HAP-1 (cell line): ENCODE measurements around the gene WWOX.

Experiments
- DNase-seq, 2 experiments: peaks; one replicate each; pipeline ENCODE4 v3.0.0-alpha.2; 2016 to 2020; ENCODE audit warnings: low spot score in 2 of 2
- H3K27me3 ChIP-seq: fragments of 250-450 bp; sonication (Bioruptor Pico); 2 replicates; pipeline ENCODE4 v1.5.1; 2020; ENCODE audit warnings: low read depth, mild to moderate bottlenecking, moderate library complexity
- H3K36me3 ChIP-seq: fragments of 250-450 bp; sonication (Bioruptor Pico); replicated peaks from 2 replicates; pipeline ENCODE4 v1.5.1; 2020; ENCODE audit warnings: mild to moderate bottlenecking
- H3K4me1 ChIP-seq: fragments of 250-450 bp; sonication (Bioruptor Pico); 2 replicates; pipeline ENCODE4 v1.5.1; 2020; ENCODE audit warnings: mild to moderate bottlenecking
- H3K4me3 ChIP-seq: fragments of 250-450 bp; sonication (Bioruptor Pico); 2 replicates; pipeline ENCODE4 v1.5.1; 2020; ENCODE audit warnings: mild to moderate bottlenecking, moderate library complexity
- H3K9me3 ChIP-seq: fragments of 250-450 bp; sonication (Bioruptor Pico); 2 replicates; pipeline ENCODE4 v1.5.1; 2020; ENCODE audit warnings: mild to moderate bottlenecking, moderate library complexity
- in situ Hi-C: fragments of 300-500 bp; cut with MboI; formaldehyde crosslinking; loops from 3 replicates; pipeline ENCODE4 v1.14.3; 2020; ENCODE audit warnings: low sequenced_read_pairs, inconsistent platforms, mixed read lengths

WWOX gene

DNA sequence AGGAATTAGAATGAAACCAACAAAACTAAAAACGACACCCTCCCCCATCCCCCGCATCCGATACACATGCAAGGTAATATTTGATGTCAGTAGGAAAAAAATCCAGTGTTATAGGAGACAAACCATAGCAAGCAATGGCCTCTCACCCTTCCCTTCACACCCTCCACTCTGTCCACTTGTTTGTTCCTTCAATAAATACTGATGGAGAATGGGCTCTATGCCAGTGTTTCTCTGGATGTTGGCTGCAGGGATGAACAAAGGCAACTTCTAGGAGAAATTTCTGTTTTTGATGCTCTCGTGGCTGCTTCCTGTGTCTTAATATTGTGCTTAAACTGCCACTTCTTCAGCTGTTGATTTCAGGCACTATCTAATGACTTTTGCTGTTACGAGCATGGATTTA lies 98.8 kb downstream of the WWOX start:
- Histone ChIP-seq H3K9me3 (no peaks in the 10 kb centered on the region), H3K36me3 (no peaks in the 10 kb centered on the region), H3K4me1 (peaks cover 5% of the 10 kb centered on the region; the same call in 1 of the 2 replicates), H3K4me3 (no peak overlapping the region), H3K27me3 (no peaks in the 10 kb centered on the region)
- in situ Hi-C loops, result no loop called here
- no peak for DNase-seq

DNA sequence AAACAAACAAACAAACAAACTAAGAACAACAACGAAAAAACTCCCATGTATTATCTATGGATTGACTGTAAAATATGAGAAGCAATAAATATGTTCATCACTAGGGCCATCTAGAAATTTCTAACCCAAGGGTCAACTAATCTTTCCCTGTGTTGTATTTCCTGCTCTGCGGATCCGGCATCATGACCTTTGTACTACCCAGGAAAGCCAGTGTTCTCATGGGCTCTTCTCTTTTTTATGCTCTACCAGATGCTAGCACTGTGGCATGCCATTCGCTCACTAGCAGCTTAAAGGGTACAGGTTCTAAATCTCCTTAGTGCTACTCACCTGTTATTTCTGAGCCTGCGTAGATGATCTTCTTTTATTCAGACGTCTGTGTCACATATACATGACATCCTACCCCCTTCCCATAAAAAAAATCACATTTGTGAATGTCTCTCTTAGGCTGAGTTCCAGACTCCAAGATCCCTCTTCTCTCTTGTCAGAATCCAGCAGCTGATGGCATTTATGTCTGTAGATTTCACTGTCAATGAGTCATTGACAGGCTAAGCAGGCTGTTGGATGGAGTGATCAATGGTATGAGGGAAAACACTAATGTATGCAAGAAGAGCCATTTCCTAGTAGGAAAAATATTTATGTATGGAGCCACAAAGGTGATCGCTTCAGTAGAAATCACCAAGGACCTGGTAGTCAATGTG lies 100.0 kb downstream of the WWOX start:
- Histone ChIP-seq H3K27me3 (no peaks in the 10 kb centered on the region), H3K4me3 (no peak overlapping the region), H3K4me1 (peaks cover 5% of the 10 kb centered on the region; the same call in 1 of the 2 replicates), H3K36me3 (no peaks in the 10 kb centered on the region), H3K9me3 (no peaks in the 10 kb centered on the region)
- no peak for DNase-seq
- in situ Hi-C loops, result no loop called here

DNA sequence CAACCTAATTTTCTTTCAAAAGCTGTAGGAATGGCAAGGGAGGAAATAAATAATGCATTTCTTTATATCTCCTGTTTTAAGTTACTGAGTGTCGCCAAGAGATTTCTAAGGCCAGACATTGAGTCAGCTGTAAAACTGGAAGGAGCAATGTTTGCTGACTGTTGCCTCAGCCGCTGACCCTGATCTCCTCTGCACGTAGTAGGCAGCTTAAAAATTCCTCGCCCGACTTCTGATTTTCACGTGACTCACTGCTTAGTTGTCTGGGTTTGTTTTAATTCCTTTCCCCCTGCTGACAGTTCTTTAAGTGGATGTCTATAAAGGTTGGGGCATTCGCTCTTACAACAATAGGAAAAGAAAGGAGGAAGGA lies 100.6 kb downstream of the WWOX start:
- Histone ChIP-seq H3K4me3 (no peak overlapping the region), H3K27me3 (no peaks in the 10 kb centered on the region), H3K9me3 (no peaks in the 10 kb centered on the region), H3K36me3 (no peaks in the 10 kb centered on the region), H3K4me1 (peaks cover 5% of the 10 kb centered on the region; the same call in 1 of the 2 replicates)
- no peak for DNase-seq
- in situ Hi-C loops, result no loop called here

DNA sequence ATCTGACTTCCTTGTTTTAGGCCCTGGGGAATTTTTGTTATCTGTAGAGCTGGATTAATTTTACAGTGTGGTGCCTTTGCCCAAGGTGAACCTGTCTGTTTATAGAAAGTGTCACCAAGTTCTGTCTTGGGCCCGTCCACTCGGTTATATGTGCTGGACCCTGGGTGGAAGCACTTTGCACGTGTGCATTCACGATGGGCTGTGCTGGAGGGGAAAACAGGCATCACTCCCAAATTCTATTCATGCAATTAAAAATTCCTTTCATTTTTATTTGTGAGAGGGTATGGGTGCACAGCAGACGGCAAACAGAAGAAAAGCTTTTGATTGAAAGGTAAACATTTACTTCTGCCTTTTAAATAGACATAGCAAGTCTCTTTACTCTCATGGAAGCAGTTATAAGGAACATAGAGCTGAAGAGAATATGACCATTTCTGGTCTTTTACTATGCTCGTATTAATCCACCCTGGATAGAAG lies 101.2 kb downstream of the WWOX start:
- no peak overlapping the region for H3K4me3 ChIP-seq
- H3K27me3 ChIP-seq, result no peaks in the 10 kb centered on the region
- no peak for DNase-seq
- in situ Hi-C loops, result no loop called here
- H3K4me1 ChIP-seq, result peaks cover 5% of the 10 kb centered on the region; the same call in 1 of the 2 replicates
- H3K9me3 ChIP-seq, result no peaks in the 10 kb centered on the region
- H3K36me3 ChIP-seq, result no peaks in the 10 kb centered on the region

DNA sequence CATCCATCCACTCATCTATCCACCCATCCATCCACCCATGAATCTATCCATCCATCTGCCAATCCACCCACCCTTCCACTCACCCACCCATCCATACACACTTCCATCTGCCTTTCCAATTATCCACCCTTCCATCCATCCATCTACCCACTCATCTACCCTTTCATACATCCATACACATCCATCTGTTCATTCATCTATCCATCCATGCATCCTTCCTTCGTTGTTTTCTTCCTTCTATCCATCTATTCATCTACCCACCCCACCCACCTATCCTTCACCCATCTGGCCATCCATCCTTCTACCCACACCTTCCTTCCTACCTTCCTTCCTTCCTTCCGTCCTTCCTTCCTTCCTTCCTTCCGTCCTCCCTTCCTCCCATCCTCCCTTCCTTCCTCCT lies 106.1 kb downstream of the WWOX start:
- no peaks in the 10 kb centered on the region for H3K4me1 ChIP-seq
- DNase-seq, result no peak
- no peaks in the 10 kb centered on the region for H3K36me3 ChIP-seq
- H3K27me3 ChIP-seq, result no peaks in the 10 kb centered on the region
- in situ Hi-C loops, result no loop called here
- H3K9me3 ChIP-seq, result no peaks in the 10 kb centered on the region
- H3K4me3 ChIP-seq, result no peak overlapping the region

DNA sequence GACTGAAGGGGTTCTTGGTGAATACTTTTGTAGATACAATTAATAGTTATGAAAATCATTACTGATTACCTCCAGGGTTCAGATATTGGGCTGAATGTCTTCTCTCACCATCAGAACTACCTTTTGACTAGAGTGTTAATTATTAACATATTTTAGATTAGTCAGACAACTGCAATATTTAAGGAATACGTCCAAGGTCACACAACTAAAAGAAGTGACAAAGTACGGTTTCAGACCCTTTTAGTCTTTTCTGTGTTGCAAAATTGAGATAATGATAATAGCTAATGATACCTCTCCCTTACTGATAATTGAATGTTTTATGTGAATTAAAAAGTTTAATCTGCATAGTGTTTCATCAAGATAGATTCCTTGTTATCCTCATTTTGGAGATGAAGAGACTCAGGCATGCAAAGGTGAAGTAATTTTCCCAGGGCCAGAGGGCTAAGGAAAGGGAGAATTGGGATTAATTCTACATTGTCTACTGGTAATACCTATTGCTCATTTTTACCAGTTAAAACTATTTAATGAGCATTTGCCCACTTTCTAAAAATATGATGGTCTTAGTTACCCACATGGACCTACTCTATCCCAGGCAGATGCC lies 107.3 kb downstream of the WWOX start:
- Histone ChIP-seq H3K9me3 (no peaks in the 10 kb centered on the region), H3K36me3 (no peaks in the 10 kb centered on the region), H3K4me1 (no peaks in the 10 kb centered on the region), H3K27me3 (no peaks in the 10 kb centered on the region), H3K4me3 (no peak overlapping the region)
- DNase-seq, result no peak
- in situ Hi-C loops, result no loop called here

DNA sequence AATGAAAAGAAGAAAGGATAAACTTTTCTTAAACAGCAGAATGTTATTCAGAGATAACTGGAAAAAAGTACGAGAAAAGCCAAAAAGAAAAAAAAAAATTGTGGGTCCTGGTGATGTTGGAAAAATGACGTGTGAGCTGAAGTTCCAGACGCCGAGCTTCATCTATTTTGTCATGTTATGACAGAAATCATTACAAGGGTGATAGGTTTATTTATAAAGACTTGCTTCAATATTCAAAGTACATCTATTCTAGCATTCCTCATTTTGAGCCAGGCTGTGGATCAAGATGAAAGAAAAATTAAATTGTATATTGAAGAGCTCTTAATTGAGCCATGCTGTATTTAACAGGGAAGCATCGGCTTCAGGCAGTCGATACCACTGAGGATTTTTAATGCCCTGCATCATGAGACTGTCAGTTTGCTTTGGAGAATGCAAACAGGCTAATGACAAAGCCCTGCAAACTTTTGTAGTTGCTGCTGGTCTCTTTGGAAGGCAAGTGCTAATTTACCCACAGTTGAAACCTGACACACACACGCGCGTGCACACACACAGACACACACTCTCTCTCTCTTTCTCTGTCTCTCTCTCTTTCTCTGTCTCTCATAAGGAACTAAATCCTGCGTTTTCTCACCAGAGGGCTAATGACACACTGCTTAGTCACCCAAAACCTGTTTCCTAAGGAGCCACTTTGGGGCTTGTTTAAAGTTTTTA lies 110.7 kb downstream of the WWOX start:
- H3K9me3 ChIP-seq, result no peaks in the 10 kb centered on the region
- H3K27me3 ChIP-seq, result no peaks in the 10 kb centered on the region
- in situ Hi-C loops, result no loop called here
- no peaks in the 10 kb centered on the region for H3K4me1 ChIP-seq
- H3K36me3 ChIP-seq, result no peaks in the 10 kb centered on the region
- no peak for DNase-seq
- no peak overlapping the region for H3K4me3 ChIP-seq

DNA sequence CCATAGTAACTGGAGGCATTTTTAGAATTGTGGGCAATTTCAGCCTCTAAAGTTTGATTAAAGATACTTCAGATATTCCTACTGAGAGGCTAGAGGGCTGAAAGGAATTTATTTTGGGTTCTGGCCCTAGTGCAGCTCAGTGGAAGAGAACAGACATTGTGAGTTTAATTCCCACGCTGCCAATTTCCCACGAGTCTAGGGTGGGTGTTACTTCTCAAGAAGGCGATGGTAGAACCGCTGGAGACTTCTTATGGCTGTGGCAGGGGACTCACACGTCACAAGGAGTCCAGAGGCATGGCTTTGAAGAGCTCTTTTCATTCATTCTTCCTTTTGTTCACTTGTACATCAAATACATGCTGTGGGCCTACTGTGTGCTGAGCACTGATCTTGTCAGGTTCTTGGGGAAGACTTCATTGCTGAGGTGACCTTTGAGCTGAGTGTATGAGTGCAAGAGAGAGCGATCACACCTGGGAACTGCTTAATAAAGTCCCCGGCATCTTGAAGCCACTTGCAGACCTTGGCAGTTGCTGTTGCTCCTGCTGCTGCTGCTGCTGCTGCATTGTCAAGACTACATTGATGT lies 111.7 kb downstream of the WWOX start:
- no peak overlapping the region for H3K4me3 ChIP-seq

DNA sequence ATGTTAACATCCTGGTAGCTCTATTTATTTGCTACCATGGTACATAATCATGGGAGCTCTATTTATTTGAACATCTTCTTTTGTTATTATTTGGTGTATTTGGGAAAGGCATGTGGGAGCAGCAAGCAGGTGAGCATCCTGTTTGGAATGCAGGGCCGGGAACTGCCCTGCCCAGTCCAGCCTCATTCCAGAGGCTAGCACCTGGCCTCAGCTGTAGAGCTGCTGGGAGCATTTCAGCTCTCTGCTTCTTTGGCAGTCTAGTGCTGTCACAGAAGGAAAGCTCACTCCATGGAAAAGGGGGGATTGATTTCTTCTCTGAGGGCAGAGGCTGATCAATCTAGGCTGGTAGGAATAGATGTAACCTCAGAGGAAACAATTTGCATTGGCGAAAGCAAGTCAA lies 112.5 kb downstream of the WWOX start:
- Histone ChIP-seq H3K9me3 (no peaks in the 10 kb centered on the region), H3K4me1 (no peaks in the 10 kb centered on the region), H3K27me3 (no peaks in the 10 kb centered on the region), H3K4me3 (no peak overlapping the region), H3K36me3 (no peaks in the 10 kb centered on the region)
- DNase-seq, result no peak
- in situ Hi-C loops, result no loop called here

More for the DNA sequence above, 111.7 kb downstream of the WWOX start:
- DNase-seq, result no peak
- Histone ChIP-seq H3K9me3 (no peaks in the 10 kb centered on the region), H3K27me3 (no peaks in the 10 kb centered on the region), H3K36me3 (no peaks in the 10 kb centered on the region), H3K4me1 (no peaks in the 10 kb centered on the region)
- in situ Hi-C loops, result no loop called here

DNA sequence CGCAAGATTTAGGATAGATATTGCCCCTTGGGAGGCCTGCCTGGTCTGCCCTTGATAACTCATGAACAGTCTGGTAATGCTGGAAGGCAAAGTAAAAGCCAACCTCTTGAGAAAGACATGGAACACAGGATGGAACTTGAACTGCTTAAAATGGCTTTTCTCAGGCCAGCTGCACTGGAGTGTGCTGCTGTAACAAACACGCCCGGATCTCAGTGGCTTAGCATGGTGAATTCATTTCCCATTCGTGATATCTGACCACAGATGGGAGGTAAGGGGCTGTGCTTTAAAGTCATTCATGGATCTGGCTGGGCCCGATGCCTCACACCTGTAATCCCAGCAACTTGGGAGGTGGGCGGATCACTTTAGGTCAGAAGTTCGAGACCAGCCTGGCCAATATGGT lies 113.2 kb downstream of the WWOX start:
- in situ Hi-C loops, result no loop called here
- H3K36me3 ChIP-seq, result no peaks in the 10 kb centered on the region
- no peak overlapping the region for H3K4me3 ChIP-seq
- no peaks in the 10 kb centered on the region for H3K4me1 ChIP-seq
- DNase-seq, result no peak
- no peaks in the 10 kb centered on the region for H3K27me3 ChIP-seq
- no peaks in the 10 kb centered on the region for H3K9me3 ChIP-seq

DNA sequence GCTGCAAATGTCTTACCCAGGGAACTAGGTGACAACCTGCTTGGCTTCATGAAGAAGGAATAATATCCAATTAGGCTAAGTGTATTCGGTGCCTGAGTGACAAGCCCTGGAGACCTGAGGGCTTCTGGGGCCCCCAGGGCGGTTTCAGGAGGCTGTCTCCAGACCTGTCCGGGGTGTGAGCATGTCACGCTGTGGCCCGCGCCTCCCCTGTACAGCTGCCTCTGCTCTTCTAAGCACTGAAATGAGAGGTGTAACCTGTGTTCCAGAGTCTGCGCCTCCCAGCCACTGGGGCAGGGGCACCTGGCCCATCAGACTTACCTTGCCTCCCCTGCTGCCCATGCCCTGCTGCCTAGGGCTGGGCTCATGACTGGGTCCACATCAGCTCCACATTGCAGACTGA lies 114.3 kb downstream of the WWOX start:
- in situ Hi-C loops, result no loop called here
- H3K4me1 ChIP-seq, result no peaks in the 10 kb centered on the region
- no peaks in the 10 kb centered on the region for H3K9me3 ChIP-seq
- no peaks in the 10 kb centered on the region for H3K27me3 ChIP-seq
- DNase-seq, result no peak
- no peak overlapping the region for H3K4me3 ChIP-seq
- no peaks in the 10 kb centered on the region for H3K36me3 ChIP-seq

DNA sequence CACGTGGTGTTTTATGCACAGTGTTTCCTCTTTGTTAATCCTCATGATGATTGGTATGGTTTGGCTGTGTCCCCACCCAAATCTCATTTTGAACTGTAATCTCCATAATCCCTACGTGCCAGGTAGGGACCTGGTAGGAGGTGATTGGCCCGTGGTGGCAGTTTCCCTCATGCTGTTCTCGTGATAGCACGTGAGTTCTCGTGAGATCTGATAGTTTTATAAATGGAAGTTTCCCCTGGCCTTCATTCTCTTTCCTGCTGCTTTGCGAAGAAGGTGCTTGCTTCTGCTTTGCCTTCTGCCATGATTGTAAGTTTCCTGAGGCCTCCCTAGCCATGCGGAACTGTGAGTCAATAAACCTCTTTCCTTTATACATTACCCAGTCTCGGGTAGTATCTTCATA lies 115.8 kb downstream of the WWOX start:
- Histone ChIP-seq H3K9me3 (no peaks in the 10 kb centered on the region), H3K4me1 (no peaks in the 10 kb centered on the region), H3K4me3 (no peak overlapping the region), H3K27me3 (no peaks in the 10 kb centered on the region), H3K36me3 (no peaks in the 10 kb centered on the region)
- in situ Hi-C loops, result no loop called here
- no peak for DNase-seq

DNA sequence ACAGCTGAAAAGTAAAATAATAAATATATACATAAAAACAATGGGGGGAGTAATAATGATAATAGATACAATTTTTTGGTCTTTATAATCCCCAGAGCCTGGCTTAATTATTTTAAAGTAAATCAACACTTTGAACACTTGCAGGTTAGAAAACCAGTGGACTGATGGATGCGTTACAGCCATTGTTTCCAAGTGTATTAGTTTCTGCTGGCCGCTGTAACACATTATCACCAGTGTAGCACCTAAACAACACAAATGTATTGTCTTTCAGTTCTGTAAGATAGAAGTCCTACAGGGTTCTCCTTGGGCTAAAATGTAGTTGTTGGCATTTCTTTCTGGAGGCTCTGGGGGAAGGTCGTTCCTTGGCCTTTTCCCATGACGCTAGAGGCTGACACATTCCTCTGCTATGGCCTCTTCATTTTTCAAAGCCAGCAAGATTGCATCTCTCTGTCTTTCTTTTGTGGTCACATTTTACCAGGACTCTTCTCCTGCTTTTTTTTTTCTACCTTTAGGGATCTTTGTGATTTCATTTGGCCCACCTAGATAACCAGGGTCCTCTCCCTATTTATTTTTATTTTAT lies 116.8 kb downstream of the WWOX start:
- Histone ChIP-seq H3K36me3 (no peaks in the 10 kb centered on the region), H3K27me3 (no peaks in the 10 kb centered on the region), H3K9me3 (no peaks in the 10 kb centered on the region), H3K4me3 (no peak overlapping the region), H3K4me1 (no peaks in the 10 kb centered on the region)
- in situ Hi-C loops, result no loop called here
- DNase-seq, result no peak

DNA sequence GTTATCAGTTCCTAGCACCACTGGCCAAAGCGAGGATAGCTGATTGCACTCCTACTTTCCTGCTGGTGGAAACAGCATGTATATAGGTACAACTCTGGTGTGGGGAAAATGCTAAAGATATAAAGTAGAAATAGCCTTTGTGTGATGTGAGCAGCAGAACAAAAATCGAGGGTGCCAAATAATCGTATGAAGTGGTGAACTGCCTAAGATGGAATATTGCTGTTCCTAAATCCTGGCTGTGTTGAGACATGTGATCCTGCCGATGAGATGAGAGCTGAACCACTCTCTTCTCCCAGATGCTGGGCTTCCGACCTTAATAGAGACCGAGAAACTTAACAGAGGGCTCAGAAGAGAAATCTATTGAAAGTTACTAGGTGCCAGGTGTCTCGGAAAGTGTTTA lies 117.8 kb downstream of the WWOX start:
- no peaks in the 10 kb centered on the region for H3K27me3 ChIP-seq
- H3K9me3 ChIP-seq, result no peaks in the 10 kb centered on the region
- no peak for DNase-seq
- no peaks in the 10 kb centered on the region for H3K36me3 ChIP-seq
- no peaks in the 10 kb centered on the region for H3K4me1 ChIP-seq
- in situ Hi-C loops, result no loop called here
- H3K4me3 ChIP-seq, result no peak overlapping the region
